Measurements from ENCODE around the gene TOR2A. TPM values are rescaled to one million over a fixed set of nuclear protein-coding genes. Genes with fewer than 3 reads are reported as not detected.
"Not testable (repeated sequence)": the region's sequence is repeated elsewhere in the genome, so short reads cannot be mapped to it uniquely, and the experiment has no call there.

Gene TOR2A
- total RNA-seq, 1 donor from 2014 or later, result 23.4 TPM

- intact Hi-C loops (cut with micrococcal nuclease), result loop anchor here (2.0 to 5.0 kb wide), 4 partner anchors 33 to 357 kb away; partner anchors contain the start of genes FPGS, PTGES2 and ST6GALNAC4
Observed at GRCh38 chr9:127769929-127770582, 35.0 kb upstream of the TOR2A start.

- intact Hi-C loops (cut with micrococcal nuclease), result no loop called here
Observed at GRCh38 chr9:127769101-127769500, 34.0 kb upstream of the TOR2A start.

GRCh38 chr9:127768698-127769097, 33.6 kb upstream of the TOR2A start:
- intact Hi-C loops (cut with micrococcal nuclease), result no loop called here

DNA sequence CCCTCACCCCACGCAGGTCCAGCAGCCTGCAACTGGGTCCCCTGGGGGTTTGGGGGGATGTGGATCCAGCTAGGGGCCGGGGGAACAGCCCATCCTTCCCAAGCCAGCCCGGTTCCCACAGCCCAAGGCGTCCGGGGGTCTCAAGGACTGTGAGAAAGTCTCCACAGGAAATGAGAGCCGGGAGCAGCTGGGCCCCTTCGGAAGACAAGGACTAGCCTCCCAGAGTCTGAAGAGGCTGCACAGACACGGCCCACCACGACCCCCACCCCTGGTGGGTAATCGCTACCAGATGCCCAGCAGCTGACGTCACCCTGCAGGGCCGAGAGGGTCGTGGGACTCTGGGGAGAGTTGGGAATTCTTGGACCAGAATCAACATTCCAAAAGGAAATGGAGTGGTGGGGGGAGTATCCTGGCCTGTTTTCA, 32.8 kb upstream of the TOR2A start:
- intact Hi-C loops (cut with micrococcal nuclease), result no loop called here

DNA sequence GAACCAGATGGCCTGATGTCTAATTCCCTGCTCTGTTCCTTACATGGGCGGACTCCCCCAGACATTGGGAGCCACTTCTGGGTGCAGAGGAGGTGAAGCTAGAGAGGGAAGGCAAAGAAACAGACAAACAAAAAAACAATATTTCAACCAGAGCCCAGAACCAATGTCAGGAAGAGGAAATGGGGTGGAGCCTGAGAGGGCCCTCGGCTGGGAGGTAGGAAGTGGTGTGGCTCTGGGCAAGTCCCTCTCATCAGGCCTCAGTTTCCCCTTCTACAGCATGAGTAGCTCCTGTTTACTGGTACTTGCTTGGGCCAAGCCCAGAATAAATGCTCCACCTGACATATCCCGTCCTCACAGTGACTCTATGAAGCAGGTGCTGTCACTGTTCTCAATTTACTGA, 32.3 kb upstream of the TOR2A start:
- intact Hi-C loops (cut with micrococcal nuclease), result no loop called here

DNA sequence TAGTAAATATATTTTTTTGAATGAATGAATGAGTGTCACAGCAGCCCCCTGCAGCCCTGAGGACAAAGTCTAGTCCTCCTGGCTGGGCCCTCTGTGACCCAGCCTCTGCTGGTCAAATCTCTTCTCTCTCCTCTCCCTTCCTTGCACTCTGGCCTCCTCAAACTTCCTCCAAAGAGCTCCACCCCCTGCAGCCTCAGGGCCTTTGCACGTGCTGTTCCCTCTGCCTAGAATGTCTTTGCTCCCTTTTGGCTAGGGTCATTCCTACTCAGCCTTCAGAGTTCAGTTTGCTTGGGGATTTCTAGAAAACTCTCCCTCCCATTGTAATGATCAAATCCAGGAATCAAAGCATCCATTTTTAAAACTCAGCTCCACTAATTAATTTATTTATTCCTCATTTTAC, 30.3 kb upstream of the TOR2A start:
- intact Hi-C loops (cut with micrococcal nuclease), result no loop called here

DNA sequence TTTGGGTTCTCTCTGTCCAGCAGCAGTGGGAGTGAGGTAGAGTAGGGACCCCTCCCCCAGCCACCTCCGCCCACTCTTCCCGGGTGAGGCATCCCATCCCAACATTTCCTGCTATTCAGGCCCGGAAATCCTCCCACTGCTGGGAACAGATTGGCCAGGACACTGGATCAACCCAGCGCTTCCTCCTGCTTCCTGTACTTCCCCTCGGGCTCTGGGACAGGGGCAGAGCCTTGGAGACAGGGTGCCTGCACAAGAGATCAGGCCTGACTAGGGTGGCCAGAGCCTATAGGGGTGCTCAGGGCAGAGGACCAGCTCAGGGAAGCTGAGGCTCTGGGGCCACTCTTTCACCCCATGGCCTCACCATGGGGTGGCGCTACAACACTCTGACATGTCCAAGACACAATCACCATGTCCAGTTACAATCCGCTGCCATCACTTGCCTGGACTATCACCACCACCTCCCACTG, 28.9 kb upstream of the TOR2A start:
- intact Hi-C loops (cut with micrococcal nuclease), result no loop called here

DNA sequence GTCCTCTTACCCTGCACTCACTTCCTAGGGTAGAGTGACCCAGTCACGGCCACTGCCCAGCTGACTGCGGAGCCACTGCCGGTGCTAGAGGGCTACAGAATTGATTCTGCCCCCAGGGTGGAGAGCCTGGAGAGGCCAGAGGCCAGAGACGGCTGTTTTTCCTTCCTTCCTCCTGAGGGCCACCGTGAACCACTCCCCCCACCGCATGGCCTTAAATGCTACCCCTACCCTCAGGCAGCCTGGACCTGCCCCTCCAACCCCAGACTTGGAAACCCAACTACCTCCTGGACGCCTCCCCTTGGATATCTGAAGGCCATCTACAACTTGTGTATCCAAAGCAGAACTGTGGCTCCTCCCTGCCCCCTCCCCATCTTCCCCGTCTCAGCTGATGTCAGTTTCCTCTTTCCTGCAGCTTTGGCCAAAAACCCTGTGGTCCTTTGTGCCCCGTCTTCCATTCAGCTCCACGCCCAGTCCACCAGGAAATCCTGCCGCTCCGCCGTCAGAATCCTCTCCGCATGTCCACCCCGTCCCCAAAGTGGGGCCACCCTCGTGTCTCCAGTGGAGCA, 27.1 kb upstream of the TOR2A start:
- intact Hi-C loops (cut with micrococcal nuclease), result no loop called here

DNA sequence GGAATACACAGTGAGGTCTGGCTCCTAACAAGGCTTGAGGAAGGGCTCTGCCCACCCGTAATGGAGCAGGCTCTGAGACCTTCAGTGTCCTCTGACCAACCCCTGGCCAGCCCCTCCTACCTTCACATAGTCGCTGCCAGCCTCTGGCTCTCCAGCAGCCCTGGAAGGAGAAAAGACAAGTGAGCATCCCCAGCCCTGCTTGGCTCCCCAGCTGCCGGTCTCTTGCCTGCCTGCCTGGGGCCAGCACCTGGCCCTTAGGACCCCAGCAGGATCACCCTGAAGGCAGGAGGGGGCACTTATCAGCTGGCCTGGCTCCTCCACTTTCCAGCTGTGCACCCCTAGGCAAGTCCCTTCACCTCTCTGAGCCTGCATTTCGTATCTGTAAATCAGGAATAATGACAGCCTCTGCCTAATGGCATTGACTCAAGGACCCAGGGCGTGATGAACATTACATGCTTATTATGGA, 26.4 kb upstream of the TOR2A start:
- intact Hi-C loops (cut with micrococcal nuclease), result no loop called here

GRCh38 chr9:127761061-127761460, 26.0 kb upstream of the TOR2A start:
- intact Hi-C loops (cut with micrococcal nuclease), result no loop called here

GRCh38 chr9:127758843-127759242, 23.7 kb upstream of the TOR2A start:
- intact Hi-C loops (cut with micrococcal nuclease), result no loop called here

DNA sequence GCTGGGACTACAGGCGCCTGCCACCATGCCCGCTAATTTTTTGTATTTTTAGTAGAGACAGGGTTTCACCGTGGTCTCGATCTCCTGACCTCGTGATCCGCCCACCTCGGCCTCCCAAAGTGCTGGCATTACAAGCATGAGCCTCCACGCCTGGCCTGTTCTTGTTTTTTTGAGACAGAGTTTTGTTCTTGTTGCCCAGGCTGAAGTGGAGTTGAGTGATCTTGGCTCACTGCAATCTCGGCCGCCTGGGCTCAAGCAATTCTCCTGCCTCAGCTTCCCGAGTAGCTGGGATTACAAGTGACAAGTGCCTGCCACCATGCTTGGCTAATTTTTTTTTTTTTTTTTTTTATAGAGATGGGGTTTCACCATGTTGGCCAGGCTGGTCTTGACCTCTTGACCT, 21.7 kb upstream of the TOR2A start:
- intact Hi-C loops (cut with micrococcal nuclease), result not testable (repeated sequence)

DNA sequence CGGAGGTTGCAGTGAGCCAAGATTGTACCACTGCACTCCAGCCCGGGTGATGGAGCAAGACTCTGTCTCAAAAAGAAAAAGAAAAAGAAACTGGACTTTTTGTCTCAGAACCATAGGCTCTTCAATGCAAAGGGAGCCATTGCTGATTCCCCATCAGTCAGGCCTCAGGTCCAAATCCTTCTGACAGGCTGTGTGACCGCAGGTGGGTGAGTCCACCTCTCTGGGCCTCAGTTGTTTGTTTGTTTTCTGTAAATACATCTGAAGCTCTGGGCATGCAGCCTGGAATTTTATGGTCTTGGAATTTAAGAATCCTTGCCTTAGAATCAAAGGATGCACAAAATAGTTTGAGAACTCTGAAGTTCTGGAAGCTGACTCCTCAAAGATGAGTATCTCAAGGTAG, 21.1 kb upstream of the TOR2A start:
- intact Hi-C loops (cut with micrococcal nuclease), result no loop called here

DNA sequence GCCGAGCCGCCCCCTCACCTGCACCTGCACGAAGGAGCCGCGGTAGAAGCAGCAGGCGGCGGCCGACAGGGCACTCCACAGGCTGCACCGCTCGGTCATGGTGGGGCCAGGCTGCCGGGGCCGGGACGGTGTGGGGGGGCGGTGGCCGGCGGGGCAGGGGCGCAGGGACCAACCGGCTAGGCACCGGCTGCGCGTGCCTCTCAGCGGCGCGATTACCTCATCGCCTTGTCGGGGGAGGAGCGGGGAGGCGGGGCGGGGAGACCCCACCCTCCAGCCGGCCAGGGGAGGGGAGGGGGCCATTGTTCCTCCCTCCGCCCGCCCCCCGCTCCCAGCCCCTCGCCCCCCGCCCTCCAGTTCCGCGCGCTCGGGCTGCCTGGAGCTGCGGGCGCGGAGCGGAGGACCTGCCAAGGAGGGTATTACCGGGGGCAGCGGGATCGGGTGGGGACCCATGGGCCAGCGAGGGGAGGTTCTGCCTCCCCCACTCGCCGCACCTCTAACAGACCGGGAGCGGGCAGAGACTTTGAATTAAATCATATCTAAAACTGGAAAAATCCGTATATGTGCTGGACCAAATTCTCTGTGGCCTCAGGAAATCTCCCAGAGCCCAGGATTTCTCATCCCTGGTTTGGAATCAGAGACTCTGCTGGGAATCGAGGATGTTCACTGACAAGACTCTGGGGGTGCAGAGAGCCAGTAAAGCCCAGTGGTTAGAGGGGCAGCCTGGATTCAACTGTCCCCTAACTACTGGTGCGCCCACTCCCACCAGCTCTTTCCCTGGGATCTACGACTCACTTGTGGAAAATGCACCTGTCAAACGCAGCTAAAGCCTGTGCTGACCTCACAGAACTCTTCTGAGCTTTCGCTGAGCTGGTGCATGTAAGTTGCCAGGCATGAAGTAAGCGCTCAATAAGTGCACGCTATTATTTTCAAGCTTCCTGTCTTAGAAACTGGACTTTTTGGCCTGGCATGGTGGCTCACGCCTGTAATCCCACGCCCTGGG, 20.3 kb upstream of the TOR2A start:
- intact Hi-C loops (cut with micrococcal nuclease), result no loop called here

- intact Hi-C loops (cut with micrococcal nuclease), result no loop called here
Observed at GRCh38 chr9:127754099-127755060, 19.3 kb upstream of the TOR2A start.

GRCh38 chr9:127753622-127754021, 18.5 kb upstream of the TOR2A start:
- intact Hi-C loops (cut with micrococcal nuclease), result no loop called here

GRCh38 chr9:127753148-127753547, 18.1 kb upstream of the TOR2A start:
- intact Hi-C loops (cut with micrococcal nuclease), result no loop called here

GRCh38 chr9:127751269-127752054, 16.4 kb upstream of the TOR2A start:
- intact Hi-C loops (cut with micrococcal nuclease), result no loop called here

DNA sequence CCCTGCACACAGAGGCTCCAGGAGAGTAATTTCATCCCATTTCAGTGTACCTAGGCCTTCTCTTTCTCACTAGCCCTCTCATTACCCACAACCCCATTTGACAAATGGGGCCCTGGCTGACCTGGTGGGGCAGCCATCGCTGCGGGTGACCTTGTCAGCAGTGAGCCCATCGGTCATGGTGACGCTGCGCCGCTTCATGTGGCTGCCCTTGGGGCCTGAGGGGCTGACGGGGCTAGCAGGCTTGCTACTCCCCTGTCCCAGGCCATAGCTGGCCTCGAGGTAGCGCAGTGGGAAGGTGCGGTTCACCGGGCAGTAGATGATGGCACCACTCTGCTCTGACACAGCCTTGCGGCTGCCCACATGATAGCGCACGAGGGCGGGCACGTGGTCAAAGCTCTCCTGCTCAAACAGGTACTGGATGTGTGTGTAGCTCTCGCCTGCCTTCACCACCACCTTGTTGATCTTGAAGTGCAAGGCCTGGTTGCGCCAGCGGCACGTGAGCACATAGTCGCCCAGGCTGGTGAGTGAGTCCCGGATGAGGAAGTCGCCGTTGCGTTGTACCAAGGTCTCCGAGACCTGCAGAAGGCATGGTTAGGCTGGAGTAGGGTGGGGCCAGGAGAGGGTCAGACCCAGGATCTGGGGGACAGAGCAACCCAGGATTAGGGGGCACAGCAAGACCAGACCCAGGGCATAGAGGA, 14.1 kb upstream of the TOR2A start:
- intact Hi-C loops (cut with micrococcal nuclease), result no loop called here

Data from T-helper 2 cell treated with Interferon-gamma antibody and Interleukin-4, amounts not matched to agents 100 ng/mL and 5 ng/mL, for 36 hours (primary cell).